Sigmoid colon (tissue), 7 donors: Measurements from ENCODE around the gene GAS6. TPM values are rescaled to one million over a fixed set of nuclear protein-coding genes. Genes with fewer than 3 reads are reported as not detected.

Experiments used
- DNase-seq: peaks from one replicate; pipeline ENCODE4 v3.0.0-alpha.2; 2019
- H3K27ac ChIP-seq, 4 donors: fragments of 200-600 bp; sonication (generic); one replicate each; pipeline ENCODE4 v1.5.1; 2016 to 2019; ENCODE audit warnings: mild to moderate bottlenecking in 1 of 4
- H3K27me3 ChIP-seq, 3 donors: fragments of 200-600 bp; sonication (generic); one replicate each; pipeline ENCODE4 v1.5.1; 2019; ENCODE audit warnings: mild to moderate bottlenecking in 1 of 3
- H3K36me3 ChIP-seq, 4 donors: fragments of 200-600 bp; sonication (generic); one replicate each; pipeline ENCODE4 v1.5.1; 2016 to 2019
- H3K4me1 ChIP-seq, 4 donors: fragments of 200-600 bp; sonication (generic); one replicate each; pipeline ENCODE4 v1.5.1; 2017 to 2019
- H3K4me3 ChIP-seq, 4 donors: fragments of 200-600 bp; sonication (generic); one replicate each; pipeline ENCODE4 v1.5.1; 2017 to 2019; ENCODE audit warnings: mild to moderate bottlenecking in 2 of 4, moderate library complexity in 1 of 4
- H3K9me3 ChIP-seq, 4 donors: fragments of 200-600 bp in 3 of 4; sonication (generic) in 3 of 4; one replicate each; pipeline versions ENCODE4 v1.5.1 to v1.6.1; 2013 to 2019
- EP300 ChIP-seq, 4 donors: sonication (generic); formaldehyde crosslinking; IDR thresholded peaks; one replicate each; pipeline ENCODE4 v1.6.1; 2017; ENCODE audit warnings: antibody characterized with exemption in 4 of 4
- POLR2A ChIP-seq, 2 donors: fragments of 450-650 bp; IDR thresholded peaks; one replicate each; pipeline ENCODE4 v1.6.1; 2016; ENCODE audit warnings: antibody characterized with exemption in 2 of 2, mild to moderate bottlenecking in 2 of 2, moderate library complexity in 2 of 2
- POLR2AphosphoS5 ChIP-seq, 4 donors: sonication (generic); formaldehyde crosslinking; IDR thresholded peaks; one replicate each; pipeline ENCODE4 v1.6.1; 2017; ENCODE audit warnings: antibody characterized with exemption in 4 of 4
- WGBS, 2 donors: extraction: QIAGEN DNeasy Blood & Tissue Kit; methylation state at CpG; one replicate each; pipeline ENCODE4 v1.1.7; 2013; 5-methylcytosine and 5-hydroxymethylcytosine counted together
- intact Hi-C: fragments of 100-400 bp; cut with DNase I; formaldehyde crosslinking; loops from one replicate; pipeline ENCODE4 v1.15.1; 2023
- polyA plus RNA-seq, 3 donors: library from polyadenylated mRNA; stranded (reverse); fragments of 200-250 nt; gene quantifications; one replicate each; pipeline ENCODE4 v1.2.3, GENCODE V29; 2013
- total RNA-seq, 4 donors: library from RNA; depleted of rRNA; stranded (reverse); fragments of >200 nt; gene quantifications; one replicate each; pipeline ENCODE4 v1.1.0, GENCODE V29; 2016
- TF ChIP-seq, protein P1 (sequence below), 4 experiments: fragments of 450-650 bp in 3 of 4; fragments of 200-600 bp in 1 of 4; IDR thresholded peaks; one replicate each; pipeline ENCODE4 v1.5.1; 2016 to 2019; ENCODE audit warnings: antibody characterized with exemption in 4 of 4, mild to moderate bottlenecking in 3 of 4, moderate library complexity in 2 of 4
- donor health status: healthy with polysubstance abuse.
- donor health status: Bipolar disorder and iron deficiency.
- donor health status: healthy.

Gene GAS6
- total and polyA plus RNA-seq, 7 donors: 27.0 to 105 (median 58.1) TPM

DNA sequence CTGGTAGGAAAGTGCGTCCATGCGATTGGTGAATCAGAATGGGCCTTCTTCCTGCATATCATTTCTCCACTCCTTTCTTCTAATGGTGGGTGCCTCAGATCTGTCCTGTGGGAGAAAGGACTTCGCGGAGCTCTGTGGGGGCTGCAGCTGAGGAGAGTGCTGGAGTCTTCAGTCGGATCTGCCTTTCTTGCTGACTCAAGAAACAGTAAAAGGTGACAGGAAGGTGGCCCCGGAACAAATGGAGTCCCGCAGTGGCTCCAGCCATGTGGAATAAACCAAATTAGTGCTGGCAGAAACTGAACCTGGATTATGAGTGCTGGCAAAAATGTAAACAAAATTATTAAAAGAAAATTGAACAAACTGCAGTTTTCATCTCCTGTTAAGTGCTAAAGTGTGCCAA is 15.1 kb upstream of the GAS6 start:
- no peak for TF ChIP-seq POLR2A (IDR thresholded peaks at IDR 0.05)
- TF ChIP-seq, protein P1, sequence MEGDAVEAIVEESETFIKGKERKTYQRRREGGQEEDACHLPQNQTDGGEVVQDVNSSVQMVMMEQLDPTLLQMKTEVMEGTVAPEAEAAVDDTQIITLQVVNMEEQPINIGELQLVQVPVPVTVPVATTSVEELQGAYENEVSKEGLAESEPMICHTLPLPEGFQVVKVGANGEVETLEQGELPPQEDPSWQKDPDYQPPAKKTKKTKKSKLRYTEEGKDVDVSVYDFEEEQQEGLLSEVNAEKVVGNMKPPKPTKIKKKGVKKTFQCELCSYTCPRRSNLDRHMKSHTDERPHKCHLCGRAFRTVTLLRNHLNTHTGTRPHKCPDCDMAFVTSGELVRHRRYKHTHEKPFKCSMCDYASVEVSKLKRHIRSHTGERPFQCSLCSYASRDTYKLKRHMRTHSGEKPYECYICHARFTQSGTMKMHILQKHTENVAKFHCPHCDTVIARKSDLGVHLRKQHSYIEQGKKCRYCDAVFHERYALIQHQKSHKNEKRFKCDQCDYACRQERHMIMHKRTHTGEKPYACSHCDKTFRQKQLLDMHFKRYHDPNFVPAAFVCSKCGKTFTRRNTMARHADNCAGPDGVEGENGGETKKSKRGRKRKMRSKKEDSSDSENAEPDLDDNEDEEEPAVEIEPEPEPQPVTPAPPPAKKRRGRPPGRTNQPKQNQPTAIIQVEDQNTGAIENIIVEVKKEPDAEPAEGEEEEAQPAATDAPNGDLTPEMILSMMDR (IDR thresholded peaks at IDR 0.05): no peak
- no peak for TF ChIP-seq EP300 (IDR thresholded peaks at IDR 0.05)
- TF ChIP-seq POLR2AphosphoS5 (IDR thresholded peaks at IDR 0.05): no peak
- intact Hi-C loops: no loop called here
- Histone ChIP-seq H3K27me3 (peaks cover 0 to 5% (median 5%) of the 10 kb centered on the region in 3 donors), H3K4me1 (peaks cover 0 to 34% (median 26%) of the 10 kb centered on the region in 4 donors), H3K36me3 (no peaks in the 10 kb centered on the region), H3K4me3 (no peak overlapping the region), H3K27ac (peak overlapping the region in 1 of 4 donors; percentile 62), H3K9me3 (no peaks in the 10 kb centered on the region)
- WGBS, 2 donors: 85 to 88% methylated on average over 7 of the region's 7 CpGs
- no peak for DNase-seq

DNA sequence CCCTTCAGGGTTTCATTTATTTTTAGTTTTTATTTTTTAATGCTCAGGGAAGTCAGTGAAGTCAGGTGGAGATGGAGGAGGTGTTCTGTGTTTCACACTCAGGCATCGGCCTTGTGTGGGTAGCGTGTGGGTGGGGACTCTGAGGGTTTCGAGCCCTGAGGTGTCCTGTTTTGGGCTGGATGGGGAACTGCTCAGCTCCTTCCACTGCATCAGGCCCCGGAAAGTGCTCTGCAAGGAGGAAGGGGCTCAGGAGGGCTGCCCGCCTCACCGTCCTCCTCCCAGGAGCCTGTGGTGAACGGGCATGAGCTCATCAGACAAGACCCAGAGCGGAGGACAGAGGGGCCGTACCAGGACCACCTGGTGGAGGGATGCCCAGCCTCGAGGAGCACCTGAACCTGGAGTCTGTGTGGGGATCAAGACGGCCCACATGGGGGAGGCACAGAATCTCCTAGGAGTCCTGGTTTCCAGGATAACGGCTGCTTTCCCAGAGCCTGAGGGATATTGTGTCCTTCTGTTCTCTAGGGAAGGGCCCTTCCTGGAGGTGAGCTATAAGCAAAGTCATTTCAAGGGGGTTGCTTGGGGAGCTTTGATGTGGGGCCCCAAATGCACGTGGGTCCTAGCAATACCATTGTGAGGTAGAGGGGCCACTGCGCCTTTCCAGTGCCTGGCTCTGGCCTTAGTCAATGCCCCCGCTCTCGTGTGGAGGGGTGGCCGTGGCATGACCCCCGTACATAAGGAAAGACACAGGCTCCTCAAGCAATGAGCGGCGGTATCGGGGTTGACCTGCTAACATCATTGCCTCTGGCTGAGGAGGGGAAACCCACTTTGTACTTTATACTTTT is 13.5 kb upstream of the GAS6 start:
- H3K4me1 ChIP-seq: peaks cover 0 to 29% (median 21%) of the 10 kb centered on the region in 4 donors
- H3K27me3 ChIP-seq: peaks cover 0 to 7% (median 6%) of the 10 kb centered on the region in 3 donors
- DNase-seq: no peak
- H3K36me3 ChIP-seq: no peaks in the 10 kb centered on the region
- TF ChIP-seq POLR2A (IDR thresholded peaks at IDR 0.05) (no peak), EP300 (IDR thresholded peaks at IDR 0.05) (no peak), POLR2AphosphoS5 (IDR thresholded peaks at IDR 0.05) (no peak)
- TF ChIP-seq, protein P1 (IDR thresholded peaks at IDR 0.05): no peak
- H3K4me3 ChIP-seq: no peak overlapping the region
- intact Hi-C loops: no loop called here
- H3K27ac ChIP-seq: no peak overlapping the region
- 92 to 93% methylated on average over 21 of the region's 21 CpGs for WGBS, 2 donors
- H3K9me3 ChIP-seq: no peaks in the 10 kb centered on the region

DNA sequence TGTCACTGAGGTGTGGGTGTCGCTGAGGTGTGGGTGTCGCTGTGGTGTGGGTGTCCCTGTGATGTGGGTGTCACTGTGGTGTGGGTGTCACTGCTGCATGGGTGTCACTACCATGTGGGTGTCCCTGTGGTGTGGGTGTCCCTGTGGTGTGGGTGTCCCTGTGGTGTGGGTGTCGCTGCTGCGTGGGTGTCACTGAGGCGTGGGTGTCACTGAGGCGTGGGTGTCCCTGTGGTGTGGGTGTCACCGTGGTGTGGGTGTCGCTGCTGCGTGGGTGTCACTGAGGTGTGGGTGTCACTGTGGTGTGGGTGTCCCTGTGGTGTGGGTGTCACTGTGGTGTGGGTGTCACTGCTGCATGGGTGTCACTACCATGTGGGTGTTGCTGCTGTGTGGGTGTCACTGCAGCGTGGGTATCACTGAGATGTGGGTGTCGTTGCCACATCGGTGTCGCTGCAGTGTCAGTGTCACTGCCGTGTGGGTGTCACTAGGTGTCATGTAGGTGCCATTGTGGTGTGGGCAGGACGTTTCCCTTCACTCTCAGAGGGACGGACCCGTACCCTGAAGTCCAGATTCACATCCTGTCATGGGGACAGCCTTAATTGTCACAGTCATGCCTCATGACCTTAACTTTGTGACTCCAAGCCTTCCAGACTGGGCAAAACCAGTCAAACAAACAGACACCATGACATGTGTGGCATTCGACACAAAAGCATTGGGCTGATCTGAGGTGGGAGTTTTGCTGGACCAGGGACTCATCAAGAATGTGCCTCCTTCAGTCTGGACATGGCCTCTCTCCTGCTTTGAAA is 12.7 kb upstream of the GAS6 start:
- intact Hi-C loops: no loop called here
- H3K9me3 ChIP-seq: no peaks in the 10 kb centered on the region
- peaks cover 0 to 7% (median 6%) of the 10 kb centered on the region in 3 donors for H3K27me3 ChIP-seq
- no peak overlapping the region for H3K4me3 ChIP-seq
- peaks cover 0 to 21% (median 14%) of the 10 kb centered on the region in 4 donors for H3K4me1 ChIP-seq
- 81 to 84% methylated on average over 18 of the region's 18 CpGs for WGBS, 2 donors
- no peak for TF ChIP-seq EP300 (IDR thresholded peaks at IDR 0.05)
- no peak for TF ChIP-seq POLR2AphosphoS5 (IDR thresholded peaks at IDR 0.05)
- TF ChIP-seq, protein P1 (IDR thresholded peaks at IDR 0.05): no peak
- TF ChIP-seq POLR2A (IDR thresholded peaks at IDR 0.05): no peak
- no peaks in the 10 kb centered on the region for H3K36me3 ChIP-seq
- no peak for DNase-seq
- no peak overlapping the region for H3K27ac ChIP-seq

DNA sequence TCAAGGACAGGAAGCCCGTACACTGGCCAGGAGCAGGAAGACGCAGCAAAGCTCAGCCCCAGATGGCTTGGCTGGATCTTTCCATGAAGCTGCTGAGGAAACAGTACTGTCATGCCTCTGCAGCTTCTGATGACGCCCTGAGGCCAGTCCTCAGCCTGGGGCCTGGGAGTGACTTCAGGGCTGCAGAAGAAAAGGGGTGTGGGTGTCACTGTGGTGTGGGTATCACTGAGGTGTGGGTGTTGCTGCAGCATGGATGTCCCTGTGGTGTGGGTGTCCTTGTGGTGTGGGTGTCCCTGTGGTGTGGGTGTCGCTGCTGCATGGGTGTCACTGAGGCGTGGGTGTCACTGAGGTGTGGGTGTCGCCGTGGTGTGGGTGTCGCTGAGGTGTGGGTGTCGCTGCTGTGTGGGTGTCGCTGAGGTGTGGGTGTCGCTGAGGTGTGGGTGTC is 12.0 kb upstream of the GAS6 start:
- no peak for DNase-seq
- WGBS, 2 donors: 71 to 74% methylated on average over 11 of the region's 11 CpGs
- H3K36me3 ChIP-seq: no peaks in the 10 kb centered on the region
- no peak overlapping the region for H3K27ac ChIP-seq
- no peak overlapping the region for H3K4me3 ChIP-seq
- H3K9me3 ChIP-seq: no peaks in the 10 kb centered on the region
- intact Hi-C loops: no loop called here
- peaks cover 0 to 7% (median 6%) of the 10 kb centered on the region in 3 donors for H3K27me3 ChIP-seq
- TF ChIP-seq, protein P1 (IDR thresholded peaks at IDR 0.05): no peak
- TF ChIP-seq POLR2A (IDR thresholded peaks at IDR 0.05) (no peak), EP300 (IDR thresholded peaks at IDR 0.05) (no peak), POLR2AphosphoS5 (IDR thresholded peaks at IDR 0.05) (no peak)
- peaks cover 0 to 14% (median 9%) of the 10 kb centered on the region in 4 donors for H3K4me1 ChIP-seq
